Amniotic stem cell (primary cell): Measurements from ENCODE around the gene TMEM208.

Experiments
- DNase-seq: peaks from one replicate; lab custom pipeline; 2025; lab: John Stamatoyannopoulos, UW

The TMEM208 gene

GRCh38 chr16:67252609-67253497 lies 25.9 kb downstream of the TMEM208 start:
- DNase-seq, result no peak

- no peak for DNase-seq
Measured at GRCh38 chr16:67254801-67255552, 28.0 kb downstream of the TMEM208 start.

- no peak for DNase-seq
Measured at GRCh38 chr16:67255553-67256221, 28.8 kb downstream of the TMEM208 start.

GRCh38 chr16:67256701-67257230 lies 29.8 kb downstream of the TMEM208 start:
- no peak for DNase-seq

- no peak for DNase-seq
Measured at GRCh38 chr16:67257486-67258160, 30.7 kb downstream of the TMEM208 start.

GRCh38 chr16:67258161-67258835 lies 31.4 kb downstream of the TMEM208 start:
- no peak for DNase-seq

- DNase-seq, result no peak
Measured at GRCh38 chr16:67259705-67260104, 32.8 kb downstream of the TMEM208 start.

- DNase-seq, result peak; percentile 35
Measured at GRCh38 chr16:67260426-67261063, 33.6 kb downstream of the TMEM208 start.

GRCh38 chr16:67263201-67263600 lies 36.3 kb downstream of the TMEM208 start:
- no peak for DNase-seq

- no peak for DNase-seq
Measured at GRCh38 chr16:67264277-67264676, 37.3 kb downstream of the TMEM208 start.

- no peak for DNase-seq
Measured at GRCh38 chr16:67264866-67265265, 37.9 kb downstream of the TMEM208 start.

GRCh38 chr16:67265834-67266233 lies 38.9 kb downstream of the TMEM208 start:
- no peak for DNase-seq

GRCh38 chr16:67268136-67268579 lies 41.2 kb downstream of the TMEM208 start:
- peak; percentile 69 for DNase-seq

GRCh38 chr16:67269766-67270165 lies 42.8 kb downstream of the TMEM208 start:
- DNase-seq, result no peak

- no peak for DNase-seq
Measured at GRCh38 chr16:67270931-67271338, 44.0 kb downstream of the TMEM208 start.

- no peak for DNase-seq
Measured at GRCh38 chr16:67271446-67271845, 44.5 kb downstream of the TMEM208 start.

GRCh38 chr16:67275321-67275720 lies 48.4 kb downstream of the TMEM208 start:
- no peak for DNase-seq

- peak; percentile 92 for DNase-seq
Measured at GRCh38 chr16:67277294-67277998, 50.5 kb downstream of the TMEM208 start.

GRCh38 chr16:67277999-67278772 lies 51.3 kb downstream of the TMEM208 start:
- peak; percentile 64 for DNase-seq
